Neural cell (in vitro differentiated cells): Measurements from ENCODE around the gene ACOXL. TPM values are rescaled to one million over a fixed set of nuclear protein-coding genes. Genes with fewer than 3 reads are reported as not detected.
"Not testable (repeated sequence)": the region's sequence is repeated elsewhere in the genome, so short reads cannot be mapped to it uniquely, and the experiment has no call there.

Experiments
- H2AFZ ChIP-seq: fragments of 200-600, 300-800 bp; sonication (generic), shearing (Covaris generic); 2 replicates; pipeline ENCODE4 v1.6.0; 2014; ENCODE audit warnings: low read depth, mild to moderate bottlenecking, antibody characterized with exemption, low read length, moderate library complexity
- H3F3A ChIP-seq: fragments of 200-600 bp; shearing (Covaris generic); 2 replicates; pipeline ENCODE4 v1.6.1; 2016; ENCODE audit warnings: mild to moderate bottlenecking, moderate library complexity, mixed read lengths, antibody characterized with exemption, low read length; ENCODE audit not compliant: insufficient read depth, poor library complexity, severe bottlenecking
- H3K27ac ChIP-seq: fragments of 200-600, 300-800 bp; sonication (generic), shearing (Covaris generic); 2 replicates; pipeline ENCODE4 v1.5.1; 2014; ENCODE audit warnings: mild to moderate bottlenecking, low read length, moderate library complexity
- H3K27me3 ChIP-seq: fragments of 300-800, 200-600 bp; sonication (generic), shearing (Covaris generic); 2 replicates; pipeline ENCODE4 v1.6.0; 2014; ENCODE audit warnings: mild to moderate bottlenecking, low read depth, low read length, moderate library complexity; ENCODE audit not compliant: insufficient read depth
- H3K36me3 ChIP-seq: fragments of 300-800, 200-600 bp; sonication (generic), shearing (Covaris generic); 2 replicates; pipeline ENCODE4 v1.5.1; 2014; ENCODE audit warnings: mild to moderate bottlenecking, antibody characterized with exemption, low read length, moderate library complexity; ENCODE audit not compliant: insufficient read depth
- H3K4me2 ChIP-seq: fragments of 300-800, 200-600 bp; sonication (generic), shearing (Covaris generic); 2 replicates; pipeline ENCODE4 v1.6.0; 2014; ENCODE audit warnings: mild to moderate bottlenecking, low read length
- H3K4me3 ChIP-seq: fragments of 300-800, 200-600 bp; sonication (generic), shearing (Covaris generic); 2 replicates; pipeline ENCODE4 v1.5.1; 2014; ENCODE audit warnings: mild to moderate bottlenecking, low read length, moderate library complexity
- H3K79me2 ChIP-seq: fragments of 200-600 bp; shearing (Covaris generic); replicated peaks from 2 replicates; pipeline ENCODE4 v1.6.0; 2014; ENCODE audit warnings: mild to moderate bottlenecking, low read length, moderate library complexity; ENCODE audit not compliant: insufficient read depth
- H3K9ac ChIP-seq: fragments of 300-800, 200-600 bp; sonication (generic), shearing (Covaris generic); 2 replicates; pipeline ENCODE4 v1.6.1; 2016; ENCODE audit warnings: mild to moderate bottlenecking, low read length, mixed read lengths
- H3K9me2 ChIP-seq: fragments of 200-600 bp; shearing (Covaris generic); 2 replicates; pipeline ENCODE4 v1.6.1; 2016; ENCODE audit warnings: mild to moderate bottlenecking, low read length, mixed read lengths; ENCODE audit not compliant: insufficient read depth
- H3K9me3 ChIP-seq: fragments of 200-600, 300-800 bp; sonication (generic), shearing (Covaris generic); 2 replicates; pipeline ENCODE4 v1.6.1; 2016; ENCODE audit warnings: mild to moderate bottlenecking, mixed run types, low read length, moderate library complexity, mixed read lengths
- H4K20me1 ChIP-seq: fragments of 200-600 bp; shearing (Covaris generic); 2 replicates; pipeline ENCODE4 v1.6.1; 2016; ENCODE audit warnings: mild to moderate bottlenecking, mixed run types; ENCODE audit not compliant: insufficient read depth
- EP300 ChIP-seq: fragments of 450-650 bp; conservative IDR thresholded peaks from 2 replicates; pipeline ENCODE4 v1.6.1; 2014; ENCODE audit warnings: antibody characterized with exemption, mild to moderate bottlenecking, moderate library complexity; ENCODE audit not compliant: poor library complexity, severe bottlenecking
- EZH2 ChIP-seq: fragments of 200-600, 300-800 bp; shearing (Covaris generic), sonication (generic); IDR thresholded peaks from 2 replicates; pipeline ENCODE4 v1.6.1; 2014; ENCODE audit warnings: antibody characterized with exemption, low read length, borderline replicate concordance, mild to moderate bottlenecking; ENCODE audit not compliant: insufficient read depth, poor library complexity, severe bottlenecking
- MXI1 ChIP-seq: fragments of 450-650 bp; conservative IDR thresholded peaks from 2 replicates; pipeline ENCODE4 v1.6.1; 2014; ENCODE audit warnings: antibody characterized with exemption, mild to moderate bottlenecking; ENCODE audit not compliant: poor library complexity, severe bottlenecking
- POLR2AphosphoS5 ChIP-seq: IDR thresholded peaks from 2 replicates; pipeline ENCODE4 v1.6.1; 2012
- RAD21 ChIP-seq: fragments of 450-650 bp; conservative IDR thresholded peaks from 2 replicates; pipeline ENCODE4 v1.6.1; 2014; ENCODE audit warnings: antibody characterized with exemption, mild to moderate bottlenecking, moderate library complexity
- TAF1 ChIP-seq: IDR thresholded peaks from 2 replicates; pipeline ENCODE4 v1.6.1; 2012; ENCODE audit warnings: low read depth
- polyA minus RNA-seq: library from RNA; depleted of rRNA, polyadenylated mRNA; stranded (reverse); fragments of >200 nt; gene quantifications from 2 replicates; pipeline ENCODE4 v1.2.3, GENCODE V29; 2014
- polyA plus RNA-seq: library from polyadenylated mRNA; depleted of rRNA; stranded (reverse); fragments of >200 nt; gene quantifications from 2 replicates; pipeline ENCODE4 v1.2.3, GENCODE V29; 2014
- TF ChIP-seq, protein P1 (sequence below): fragments of 450-650 bp; IDR thresholded peaks from 2 replicates; pipeline ENCODE4 v1.5.1; 2014; ENCODE audit warnings: antibody characterized with exemption, mild to moderate bottlenecking, moderate library complexity; ENCODE audit not compliant: poor library complexity, severe bottlenecking
- TF ChIP-seq, protein P2 (sequence below): IDR thresholded peaks from 2 replicates; pipeline ENCODE4 v1.6.1; 2012; ENCODE audit warnings: borderline replicate concordance

Gene ACOXL
- polyA plus RNA-seq (0.12 TPM in 1 of 2 replicates, not detected in the other), polyA minus RNA-seq (not detected in 2 replicates)

GRCh38 chr2:110732422-110733413 is at the start of gene ACOXL:
TSS of gene ACOXL (plus strand) at chr2:110732573. CDS start at chr2:110768390, 35,817 bp downstream.
- Histone ChIP-seq H3K9ac (peak within 1 kb of the TSS; percentile 29), H4K20me1 (no peaks in the 10 kb centered on the region), H3F3A (no peaks in the 10 kb centered on the region), H3K9me2 (no peaks in the 10 kb centered on the region), H3K79me2 (no peaks in the 10 kb centered on the region), H3K4me3 (peak within 1 kb of the TSS; percentile 66), H2AFZ (peak within 1 kb of the TSS; percentile 14), H3K27me3 (peaks cover 36% of the 10 kb centered on the region), H3K9me3 (peaks cover 4% of the 10 kb centered on the region), H3K36me3 (no peaks in the 10 kb centered on the region), H3K27ac (no peak within 1 kb of the TSS), H3K4me2 (no peak within 1 kb of the TSS)
- TF ChIP-seq POLR2AphosphoS5 (no peak), TAF1 (no peak), RAD21 (no peak), MXI1 (peak; percentile 17), EZH2 (no peak)
- TF ChIP-seq, protein P1, sequence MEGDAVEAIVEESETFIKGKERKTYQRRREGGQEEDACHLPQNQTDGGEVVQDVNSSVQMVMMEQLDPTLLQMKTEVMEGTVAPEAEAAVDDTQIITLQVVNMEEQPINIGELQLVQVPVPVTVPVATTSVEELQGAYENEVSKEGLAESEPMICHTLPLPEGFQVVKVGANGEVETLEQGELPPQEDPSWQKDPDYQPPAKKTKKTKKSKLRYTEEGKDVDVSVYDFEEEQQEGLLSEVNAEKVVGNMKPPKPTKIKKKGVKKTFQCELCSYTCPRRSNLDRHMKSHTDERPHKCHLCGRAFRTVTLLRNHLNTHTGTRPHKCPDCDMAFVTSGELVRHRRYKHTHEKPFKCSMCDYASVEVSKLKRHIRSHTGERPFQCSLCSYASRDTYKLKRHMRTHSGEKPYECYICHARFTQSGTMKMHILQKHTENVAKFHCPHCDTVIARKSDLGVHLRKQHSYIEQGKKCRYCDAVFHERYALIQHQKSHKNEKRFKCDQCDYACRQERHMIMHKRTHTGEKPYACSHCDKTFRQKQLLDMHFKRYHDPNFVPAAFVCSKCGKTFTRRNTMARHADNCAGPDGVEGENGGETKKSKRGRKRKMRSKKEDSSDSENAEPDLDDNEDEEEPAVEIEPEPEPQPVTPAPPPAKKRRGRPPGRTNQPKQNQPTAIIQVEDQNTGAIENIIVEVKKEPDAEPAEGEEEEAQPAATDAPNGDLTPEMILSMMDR, result no peak

DNA sequence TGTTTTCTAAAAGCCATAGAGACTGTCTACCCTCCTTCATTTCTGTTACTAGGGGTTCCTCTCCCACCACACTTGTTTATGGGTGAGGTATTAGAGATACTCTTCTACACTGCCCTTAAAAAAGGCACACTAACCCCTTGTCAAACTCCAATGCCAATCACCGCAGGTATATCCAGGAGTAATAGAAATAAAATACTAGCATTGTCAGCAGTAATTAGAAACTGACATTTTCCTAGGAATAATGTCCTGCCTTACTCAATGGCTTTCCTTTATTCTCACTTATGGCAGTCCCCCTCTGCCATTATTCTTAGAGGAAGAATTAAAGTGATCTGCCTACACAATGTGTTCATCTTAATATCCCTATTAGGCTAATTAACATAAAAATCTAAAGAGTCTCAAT is 49.5 kb upstream of the ACOXL start:
- Histone ChIP-seq H2AFZ (no peak overlapping the region), H3K27ac (no peak overlapping the region), H3K4me2 (no peak overlapping the region), H3K9me3 (no peaks in the 10 kb centered on the region), H3K9me2 (no peaks in the 10 kb centered on the region), H4K20me1 (no peaks in the 10 kb centered on the region), H3K27me3 (no peaks in the 10 kb centered on the region), H3K36me3 (no peaks in the 10 kb centered on the region), H3K4me3 (no peak overlapping the region), H3K79me2 (no peaks in the 10 kb centered on the region), H3F3A (no peaks in the 10 kb centered on the region), H3K9ac (no peak overlapping the region)
- TF ChIP-seq, protein P2, sequence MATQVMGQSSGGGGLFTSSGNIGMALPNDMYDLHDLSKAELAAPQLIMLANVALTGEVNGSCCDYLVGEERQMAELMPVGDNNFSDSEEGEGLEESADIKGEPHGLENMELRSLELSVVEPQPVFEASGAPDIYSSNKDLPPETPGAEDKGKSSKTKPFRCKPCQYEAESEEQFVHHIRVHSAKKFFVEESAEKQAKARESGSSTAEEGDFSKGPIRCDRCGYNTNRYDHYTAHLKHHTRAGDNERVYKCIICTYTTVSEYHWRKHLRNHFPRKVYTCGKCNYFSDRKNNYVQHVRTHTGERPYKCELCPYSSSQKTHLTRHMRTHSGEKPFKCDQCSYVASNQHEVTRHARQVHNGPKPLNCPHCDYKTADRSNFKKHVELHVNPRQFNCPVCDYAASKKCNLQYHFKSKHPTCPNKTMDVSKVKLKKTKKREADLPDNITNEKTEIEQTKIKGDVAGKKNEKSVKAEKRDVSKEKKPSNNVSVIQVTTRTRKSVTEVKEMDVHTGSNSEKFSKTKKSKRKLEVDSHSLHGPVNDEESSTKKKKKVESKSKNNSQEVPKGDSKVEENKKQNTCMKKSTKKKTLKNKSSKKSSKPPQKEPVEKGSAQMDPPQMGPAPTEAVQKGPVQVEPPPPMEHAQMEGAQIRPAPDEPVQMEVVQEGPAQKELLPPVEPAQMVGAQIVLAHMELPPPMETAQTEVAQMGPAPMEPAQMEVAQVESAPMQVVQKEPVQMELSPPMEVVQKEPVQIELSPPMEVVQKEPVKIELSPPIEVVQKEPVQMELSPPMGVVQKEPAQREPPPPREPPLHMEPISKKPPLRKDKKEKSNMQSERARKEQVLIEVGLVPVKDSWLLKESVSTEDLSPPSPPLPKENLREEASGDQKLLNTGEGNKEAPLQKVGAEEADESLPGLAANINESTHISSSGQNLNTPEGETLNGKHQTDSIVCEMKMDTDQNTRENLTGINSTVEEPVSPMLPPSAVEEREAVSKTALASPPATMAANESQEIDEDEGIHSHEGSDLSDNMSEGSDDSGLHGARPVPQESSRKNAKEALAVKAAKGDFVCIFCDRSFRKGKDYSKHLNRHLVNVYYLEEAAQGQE, result no peak
- TF ChIP-seq EP300 (no peak), POLR2AphosphoS5 (no peak)
- TF ChIP-seq, protein P1, result no peak

DNA sequence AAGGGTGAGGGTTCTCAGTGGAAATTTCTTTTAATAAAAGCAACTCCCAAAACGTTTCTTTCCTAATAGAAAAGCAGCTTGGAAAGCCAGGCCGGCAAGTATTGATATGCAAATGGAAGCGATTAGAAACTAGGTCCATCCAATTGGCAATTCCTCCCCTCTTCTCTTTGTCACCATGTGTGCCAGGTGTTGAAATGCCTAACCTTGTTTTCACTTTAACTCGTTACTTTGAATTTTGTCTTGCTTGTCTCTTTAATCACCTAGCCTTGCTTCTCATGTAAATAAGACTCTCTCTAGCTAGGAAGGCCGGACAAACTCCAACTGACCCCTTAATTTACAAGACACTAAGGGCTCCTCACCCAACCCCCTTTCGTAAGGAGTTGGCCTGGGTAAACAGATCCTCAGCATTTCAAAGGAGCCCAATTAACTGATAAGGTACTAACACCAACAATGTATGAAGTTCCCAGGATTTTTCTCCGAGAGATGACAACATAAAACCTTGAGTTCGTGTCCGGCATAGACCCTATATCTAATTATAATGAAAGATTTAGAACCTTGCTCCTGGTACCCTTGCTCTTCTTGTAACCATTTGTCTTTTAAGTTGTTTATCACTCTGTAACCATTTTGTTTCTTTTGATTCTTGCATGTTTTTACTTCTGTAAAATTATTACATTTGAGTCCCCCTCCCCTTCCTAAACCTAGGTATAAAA is 44.4 kb upstream of the ACOXL start:
- H3K4me3 ChIP-seq, H3K27ac ChIP-seq, H4K20me1 ChIP-seq: not testable (repeated sequence)

More for the DNA sequence above, 44.4 kb upstream of the ACOXL start:
- H3K27me3 ChIP-seq, H3F3A ChIP-seq, H3K9ac ChIP-seq, H3K79me2 ChIP-seq, H2AFZ ChIP-seq, H3K9me3 ChIP-seq, H3K36me3 ChIP-seq, H3K4me2 ChIP-seq, H3K9me2 ChIP-seq: not testable (repeated sequence)
